Parathyroid adenoma (tissue), 2 donors: ENCODE results near the gene SDC4.

Experiments used
- H2AFZ ChIP-seq: fragments of 300-600 bp; sonication (generic); one replicate; pipeline ENCODE4 v1.7.0; 2017; ENCODE audit warnings: antibody characterized with exemption, mild to moderate bottlenecking
- H3K27ac ChIP-seq: fragments of 300-600 bp; sonication (generic); one replicate; pipeline ENCODE4 v1.7.0; 2017
- H3K27me3 ChIP-seq: fragments of 300-600 bp; sonication (generic); one replicate; pipeline ENCODE4 v1.7.0; 2017; ENCODE audit warnings: low read length; ENCODE audit not compliant: control insufficient read depth, insufficient read depth
- H3K36me3 ChIP-seq: fragments of 300-600 bp; sonication (generic); one replicate; pipeline ENCODE4 v1.7.0; 2017; ENCODE audit warnings: low read length; ENCODE audit not compliant: control insufficient read depth, insufficient read depth
- H3K4me1 ChIP-seq: fragments of 300-600 bp; sonication (generic); one replicate; pipeline ENCODE4 v1.7.0; 2017; ENCODE audit warnings: control low read depth
- H3K4me2 ChIP-seq: fragments of 300-600 bp; sonication (generic); one replicate; pipeline ENCODE4 v1.7.0; 2017; ENCODE audit warnings: low read length
- H3K4me3 ChIP-seq: fragments of 300-600 bp; sonication (generic); one replicate; pipeline ENCODE4 v1.7.0; 2017; ENCODE audit warnings: low read depth, low read length
- H3K79me2 ChIP-seq: fragments of 300-600 bp; sonication (generic); one replicate; pipeline ENCODE4 v1.7.0; 2017; ENCODE audit warnings: control low read depth
- H3K9ac ChIP-seq: fragments of 300-600 bp; sonication (generic); one replicate; pipeline ENCODE4 v1.7.0; 2017; ENCODE audit warnings: mild to moderate bottlenecking
- H3K9me3 ChIP-seq: fragments of 300-600 bp; sonication (generic); one replicate; pipeline ENCODE4 v1.7.0; 2017; ENCODE audit warnings: low read length; ENCODE audit not compliant: control insufficient read depth
- CTCF ChIP-seq: fragments of 300-600 bp; sonication (generic); IDR thresholded peaks from one replicate; pipeline ENCODE4 v1.7.0; 2017; ENCODE audit warnings: antibody characterized with exemption, mild to moderate bottlenecking
- donor health status: primary hyperparathyroidism.

SDC4 gene

GRCh38 chr20:45318386-45318939 lies 29.8 kb downstream of the SDC4 start:
- H3K4me1 ChIP-seq = no peaks in the 10 kb centered on the region
- no peak overlapping the region for H3K9ac ChIP-seq
- H3K4me2 ChIP-seq = no peak overlapping the region
- H3K4me3 ChIP-seq = no peak overlapping the region
- H3K79me2 ChIP-seq = no peaks in the 10 kb centered on the region
- no peak for TF ChIP-seq CTCF
- H3K9me3 ChIP-seq = no peaks in the 10 kb centered on the region
- no peaks in the 10 kb centered on the region for H3K36me3 ChIP-seq
- no peak overlapping the region for H3K27ac ChIP-seq
- no peaks in the 10 kb centered on the region for H3K27me3 ChIP-seq
- H2AFZ ChIP-seq = no peak overlapping the region

DNA sequence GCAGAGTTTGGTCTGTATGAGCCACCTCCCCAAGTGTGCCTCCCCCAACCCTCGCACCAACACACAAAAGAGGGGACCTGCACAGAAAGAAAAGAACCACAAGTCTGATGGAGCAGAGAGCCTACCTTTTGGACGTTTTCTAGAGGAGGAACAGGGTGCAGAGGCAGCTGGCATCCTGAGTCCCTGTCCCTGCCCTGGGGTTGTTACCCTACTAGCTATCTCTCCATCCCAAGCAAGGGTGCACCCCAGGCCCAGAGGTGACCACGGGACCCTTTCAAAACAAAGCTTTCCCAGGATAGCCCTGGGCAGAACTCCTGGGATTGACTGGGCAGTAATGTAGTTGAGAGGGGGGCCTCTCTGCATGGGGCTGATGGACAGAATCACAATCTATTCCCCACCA lies 30.4 kb downstream of the SDC4 start:
- H2AFZ ChIP-seq = no peak overlapping the region
- TF ChIP-seq CTCF = no peak
- no peak overlapping the region for H3K4me3 ChIP-seq
- H3K9me3 ChIP-seq = no peaks in the 10 kb centered on the region
- H3K36me3 ChIP-seq = no peaks in the 10 kb centered on the region
- H3K27ac ChIP-seq = no peak overlapping the region
- H3K27me3 ChIP-seq = no peaks in the 10 kb centered on the region
- H3K9ac ChIP-seq = no peak overlapping the region
- H3K79me2 ChIP-seq = no peaks in the 10 kb centered on the region
- H3K4me1 ChIP-seq = no peaks in the 10 kb centered on the region
- H3K4me2 ChIP-seq = no peak overlapping the region

DNA sequence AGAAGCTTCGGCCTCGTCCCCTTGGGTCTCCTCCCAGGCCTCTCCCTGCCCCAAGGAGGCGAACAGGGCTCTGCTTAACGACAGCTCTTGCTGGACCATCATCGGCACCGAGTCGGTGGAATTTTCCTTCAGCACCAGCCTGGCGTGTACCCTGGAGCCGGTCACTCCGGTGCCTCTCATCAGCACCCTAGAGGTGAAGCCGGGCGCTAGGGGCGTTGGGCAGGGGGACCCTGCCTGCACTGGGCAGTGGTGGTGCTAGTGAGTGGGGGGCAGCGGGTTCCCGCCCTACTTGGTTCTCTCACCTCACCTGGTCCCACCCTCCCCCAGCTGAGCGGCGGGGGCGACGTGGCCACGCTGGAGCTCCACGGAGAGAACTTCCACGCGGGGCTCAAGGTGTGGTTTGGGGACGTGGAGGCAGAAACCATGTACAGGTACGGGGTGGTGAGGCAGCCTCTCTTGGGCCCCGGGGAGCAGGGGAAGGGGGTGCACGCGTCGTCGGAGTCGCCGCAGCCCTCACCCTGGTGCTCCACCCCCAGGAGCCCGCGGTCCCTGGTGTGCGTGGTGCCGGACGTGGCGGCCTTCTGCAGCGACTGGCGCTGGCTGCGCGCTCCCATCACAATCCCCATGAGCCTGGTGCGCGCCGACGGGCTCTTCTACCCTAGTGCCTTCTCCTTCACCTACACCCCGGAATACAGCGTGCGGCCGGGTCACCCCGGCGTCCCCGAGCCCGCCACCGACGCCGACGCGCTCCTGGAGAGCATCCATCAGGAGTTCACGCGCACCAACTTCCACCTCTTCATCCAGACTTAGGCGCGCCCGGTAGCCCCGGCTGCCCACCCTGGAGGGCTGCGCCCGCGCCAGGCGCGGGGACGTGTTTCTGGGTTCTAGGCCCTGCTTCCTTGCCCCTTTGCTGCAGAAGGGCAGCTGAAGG lies 31.8 kb downstream of the SDC4 start:
- Histone ChIP-seq H3K4me3 (no peak overlapping the region), H3K4me1 (no peaks in the 10 kb centered on the region), H3K27ac (no peak overlapping the region), H2AFZ (no peak overlapping the region), H3K9ac (no peak overlapping the region), H3K27me3 (no peaks in the 10 kb centered on the region), H3K4me2 (no peak overlapping the region), H3K36me3 (no peaks in the 10 kb centered on the region), H3K9me3 (no peaks in the 10 kb centered on the region), H3K79me2 (no peaks in the 10 kb centered on the region)
- no peak for TF ChIP-seq CTCF

DNA sequence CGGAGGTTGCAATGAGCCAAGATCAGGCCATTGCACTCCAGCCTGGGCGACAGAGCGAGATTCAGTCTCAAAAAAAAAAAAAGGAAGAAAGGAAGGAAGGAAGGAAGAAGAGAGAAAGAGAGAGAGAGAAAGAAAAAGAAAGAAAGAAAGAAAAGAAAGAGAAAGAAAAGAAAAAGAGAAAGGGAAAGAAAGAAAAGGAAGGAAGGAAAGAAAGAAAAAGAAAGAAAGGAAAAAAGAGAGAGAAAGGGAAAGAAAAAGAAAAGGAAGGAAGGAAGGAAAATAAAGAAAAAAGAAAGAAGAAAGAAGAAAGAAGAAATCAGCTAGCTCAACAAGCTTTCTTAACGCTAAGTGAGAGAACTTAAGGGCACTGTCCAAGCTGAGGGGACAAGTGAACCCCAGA lies 32.6 kb downstream of the SDC4 start:
- no peak for TF ChIP-seq CTCF
- Histone ChIP-seq H3K36me3 (no peaks in the 10 kb centered on the region), H3K27me3 (no peaks in the 10 kb centered on the region), H3K4me3 (no peak overlapping the region), H3K9ac (no peak overlapping the region), H3K27ac (no peak overlapping the region), H3K9me3 (no peaks in the 10 kb centered on the region), H3K4me1 (no peaks in the 10 kb centered on the region), H2AFZ (no peak overlapping the region), H3K4me2 (no peak overlapping the region), H3K79me2 (no peaks in the 10 kb centered on the region)
